ENCODE results near the gene KRTAP12-3.
"Not testable (repeated sequence)": the region's sequence is repeated elsewhere in the genome, so short reads cannot be mapped to it uniquely, and the experiment has no call there.

Gene KRTAP12-3

DNA sequence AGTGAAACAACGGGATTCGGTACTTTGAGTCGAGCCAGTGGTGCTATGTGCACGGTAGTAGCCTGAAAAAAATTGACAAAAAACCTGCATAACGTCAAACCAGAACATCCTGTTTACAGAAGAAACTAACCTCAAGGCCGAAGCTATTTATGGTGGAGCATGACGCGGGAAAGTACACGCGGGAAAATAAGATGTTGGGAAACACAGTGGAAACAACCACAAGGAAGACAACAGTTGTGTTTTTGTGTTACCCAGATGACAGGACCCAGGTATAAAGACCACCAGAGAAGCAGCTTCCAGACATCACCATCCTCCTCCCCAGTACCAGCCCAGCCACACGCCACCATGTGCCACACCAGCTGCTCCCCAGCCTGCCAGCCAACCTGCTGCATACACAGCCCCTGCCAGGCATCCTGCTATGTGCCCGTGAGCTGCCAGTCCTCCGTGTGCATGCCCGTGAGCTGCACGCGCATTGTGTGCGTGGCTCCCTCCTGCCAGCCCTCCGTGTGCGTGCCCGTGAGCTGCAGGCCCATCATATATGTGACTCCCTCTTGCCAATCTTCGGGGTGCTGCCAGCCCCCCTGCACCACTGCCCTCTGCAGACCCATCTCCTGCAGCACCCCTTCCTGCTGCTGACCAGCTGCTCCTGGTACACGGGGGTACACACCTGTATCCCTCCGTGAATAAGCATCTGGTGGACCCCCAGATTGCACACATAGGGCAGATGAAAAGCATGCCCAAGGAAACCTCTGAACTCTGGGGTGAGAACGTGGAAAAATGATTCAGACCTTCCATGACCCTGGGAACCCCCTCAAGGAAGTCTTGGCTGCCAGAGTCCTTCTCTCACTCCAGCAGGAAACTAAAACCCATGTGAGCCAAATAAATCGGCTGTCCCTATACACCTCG, at the start of gene KRTAP12-3:
KRTAP12-3 (plus strand) TSS at position 298 of the 906 bp plus-strand sequence; CDS start at position 346, 48 bp downstream.
- Histone ChIP-seq H3K36me3 (ENCODE audit: insufficient read depth, low read length) (no peaks in the 10 kb centered on the region), H3K27ac (ENCODE audit: low read depth, low read length) (no peak within 1 kb of the TSS), H3K4me3 (ENCODE audit: low read depth, low read length) (no peak within 1 kb of the TSS), H2AFZ (ENCODE audit: low read length, unreplicated experiment) (no peak within 1 kb of the TSS), H3K27me3 (ENCODE audit: insufficient read depth, low read length) (peaks cover 21% of the 10 kb centered on the region; the same call in 1 of the 2 replicates), H3K79me2 (ENCODE audit: control insufficient read depth, insufficient read depth, low read length, unreplicated experiment) (no peaks in the 10 kb centered on the region), H3K4me1 (ENCODE audit: control insufficient read depth, insufficient read depth, low read length, unreplicated experiment) (no peaks in the 10 kb centered on the region)

DNA sequence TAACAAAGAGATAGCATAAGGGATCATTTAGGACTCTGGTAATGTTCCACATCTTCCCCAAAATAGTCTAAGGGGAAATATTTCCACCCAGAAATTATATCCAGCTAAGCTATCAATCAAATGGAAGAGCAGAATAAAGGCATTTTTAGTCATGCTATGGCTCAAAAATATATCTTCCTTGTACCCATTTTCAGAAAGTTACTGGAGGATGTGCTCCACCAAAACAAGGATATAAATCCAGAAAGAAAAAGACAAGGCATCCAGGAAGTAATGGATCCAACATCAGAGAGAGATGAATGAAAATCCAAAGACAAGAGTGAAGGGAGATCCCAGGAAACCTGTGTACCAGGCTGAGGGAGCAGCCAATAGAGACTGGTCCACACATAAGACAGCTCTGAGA, 48.5 kb upstream of the KRTAP12-3 start:
- Histone ChIP-seq H3K27me3 (ENCODE audit: insufficient read depth, low read length) (peaks cover 24% of the 10 kb centered on the region), H3K4me3 (ENCODE audit: low read depth, low read length) (no peak overlapping the region), H3K27ac (ENCODE audit: low read depth, low read length) (no peak overlapping the region), H3K4me1 (ENCODE audit: control insufficient read depth, insufficient read depth, low read length, unreplicated experiment) (no peaks in the 10 kb centered on the region), H2AFZ (ENCODE audit: low read length, unreplicated experiment) (no peak overlapping the region), H3K79me2 (ENCODE audit: control insufficient read depth, insufficient read depth, low read length, unreplicated experiment) (no peaks in the 10 kb centered on the region), H3K36me3 (ENCODE audit: insufficient read depth, low read length) (no peaks in the 10 kb centered on the region)

DNA sequence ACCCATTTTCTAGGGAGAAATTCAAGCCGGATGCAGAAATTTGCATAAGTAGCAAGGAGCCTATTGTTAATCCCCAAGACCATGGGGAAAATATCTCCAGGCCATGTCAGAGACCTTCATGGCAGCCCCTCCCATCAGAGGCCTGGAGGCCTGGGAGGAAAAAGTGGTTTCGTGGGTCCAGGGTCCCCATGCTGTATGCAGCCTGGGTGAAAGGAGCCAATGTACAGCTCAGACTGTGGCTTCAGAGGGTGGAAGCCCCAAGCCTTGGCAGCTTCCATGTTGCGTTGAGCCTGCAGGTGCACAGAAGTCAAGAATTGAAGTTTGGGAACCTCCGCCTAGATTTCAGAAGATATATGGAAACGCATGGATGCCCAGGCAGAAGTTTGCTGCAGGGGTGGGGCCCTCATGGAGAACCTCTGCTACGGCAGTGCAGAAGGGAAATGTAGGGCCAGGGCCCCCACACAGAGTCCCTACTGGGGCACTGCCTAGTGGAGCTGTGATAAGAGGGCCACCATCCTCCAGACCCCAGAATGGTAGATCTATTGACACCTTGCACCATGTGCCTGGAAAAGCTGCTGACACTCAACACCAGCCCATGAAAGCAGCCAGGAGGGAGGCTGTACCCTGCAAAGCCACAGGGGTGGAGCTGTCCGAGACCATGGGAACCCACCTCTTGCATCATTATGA, 47.4 kb upstream of the KRTAP12-3 start:
- H3K4me3 ChIP-seq (ENCODE audit: low read depth, low read length); H3K36me3 ChIP-seq (ENCODE audit: insufficient read depth, low read length); H3K79me2 ChIP-seq (ENCODE audit: control insufficient read depth, insufficient read depth, low read length, unreplicated experiment); H3K4me1 ChIP-seq (ENCODE audit: control insufficient read depth, insufficient read depth, low read length, unreplicated experiment); H3K27ac ChIP-seq (ENCODE audit: low read depth, low read length); H2AFZ ChIP-seq (ENCODE audit: low read length, unreplicated experiment): not testable (repeated sequence)
- H3K27me3 ChIP-seq (ENCODE audit: insufficient read depth, low read length) = peaks cover 17% of the 10 kb centered on the region; the same call in 1 of the 2 replicates

GRCh38 chr21:44611551-44611950, 46.2 kb upstream of the KRTAP12-3 start:
- no peaks in the 10 kb centered on the region for H3K79me2 ChIP-seq (ENCODE audit: control insufficient read depth, insufficient read depth, low read length, unreplicated experiment)
- H3K27ac ChIP-seq (ENCODE audit: low read depth, low read length) = no peak overlapping the region
- peaks cover 13% of the 10 kb centered on the region; the same call in 1 of the 2 replicates for H3K27me3 ChIP-seq (ENCODE audit: insufficient read depth, low read length)
- H3K4me3 ChIP-seq (ENCODE audit: low read depth, low read length) = no peak overlapping the region
- no peak overlapping the region for H2AFZ ChIP-seq (ENCODE audit: low read length, unreplicated experiment)
- H3K36me3 ChIP-seq (ENCODE audit: insufficient read depth, low read length) = no peaks in the 10 kb centered on the region
- no peaks in the 10 kb centered on the region for H3K4me1 ChIP-seq (ENCODE audit: control insufficient read depth, insufficient read depth, low read length, unreplicated experiment)

- Histone ChIP-seq H3K79me2 (ENCODE audit: control insufficient read depth, insufficient read depth, low read length, unreplicated experiment) (no peaks in the 10 kb centered on the region), H3K27ac (ENCODE audit: low read depth, low read length) (no peak within 1 kb of the TSS), H3K27me3 (ENCODE audit: insufficient read depth, low read length) (peaks cover 11% of the 10 kb centered on the region; the same call in 1 of the 2 replicates), H3K36me3 (ENCODE audit: insufficient read depth, low read length) (no peaks in the 10 kb centered on the region), H2AFZ (ENCODE audit: low read length, unreplicated experiment) (no peak within 1 kb of the TSS), H3K4me1 (ENCODE audit: control insufficient read depth, insufficient read depth, low read length, unreplicated experiment) (no peaks in the 10 kb centered on the region), H3K4me3 (ENCODE audit: low read depth, low read length) (no peak within 1 kb of the TSS)
Measured at GRCh38 chr21:44612029-44612486, 45.7 kb upstream of the KRTAP12-3 start, which contains the start of gene KRTAP10-8. Gene KRTAP10-8, plus strand, starts transcription at chr21:44612079. Its CDS starts 22 bp downstream, at chr21:44612101.

DNA sequence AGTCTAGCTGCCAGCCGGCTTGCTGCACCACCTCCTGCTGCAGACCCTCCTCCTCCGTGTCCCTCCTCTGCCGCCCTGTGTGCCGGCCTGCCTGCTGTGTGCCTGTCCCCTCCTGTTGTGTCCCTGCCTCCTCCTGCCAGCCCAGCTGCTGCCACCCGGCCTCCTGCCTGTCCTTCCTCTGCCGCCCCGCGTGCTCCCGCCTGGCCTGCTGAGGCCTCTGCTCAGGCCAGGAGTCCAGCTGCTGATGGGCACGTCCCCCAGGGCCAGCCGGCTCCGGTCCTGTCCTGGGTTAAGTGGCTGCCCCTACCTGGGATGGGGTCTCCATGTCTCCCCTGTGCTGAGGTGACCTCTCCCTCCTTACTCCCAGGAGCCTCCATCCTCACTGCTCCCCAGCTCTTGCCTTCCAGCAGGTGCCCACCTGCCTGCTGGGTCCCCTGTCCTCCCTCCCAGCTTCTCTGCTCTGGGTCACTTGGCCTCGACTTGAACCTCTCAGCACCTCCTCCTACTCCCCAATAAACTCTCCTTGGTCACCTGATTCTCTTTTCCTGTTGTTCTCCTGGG, 45.0 kb upstream of the KRTAP12-3 start:
- H3K36me3 ChIP-seq (ENCODE audit: insufficient read depth, low read length) = no peaks in the 10 kb centered on the region
- H3K27me3 ChIP-seq (ENCODE audit: insufficient read depth, low read length) = peaks cover 11% of the 10 kb centered on the region; the same call in 1 of the 2 replicates
- H2AFZ ChIP-seq (ENCODE audit: low read length, unreplicated experiment) = no peak overlapping the region
- H3K4me1 ChIP-seq (ENCODE audit: control insufficient read depth, insufficient read depth, low read length, unreplicated experiment) = no peaks in the 10 kb centered on the region
- H3K4me3 ChIP-seq (ENCODE audit: low read depth, low read length) = no peak overlapping the region
- no peaks in the 10 kb centered on the region for H3K79me2 ChIP-seq (ENCODE audit: control insufficient read depth, insufficient read depth, low read length, unreplicated experiment)
- H3K27ac ChIP-seq (ENCODE audit: low read depth, low read length) = no peak overlapping the region

- Histone ChIP-seq H3K4me3 (ENCODE audit: low read depth, low read length) (no peak overlapping the region), H3K27ac (ENCODE audit: low read depth, low read length) (no peak overlapping the region), H3K27me3 (ENCODE audit: insufficient read depth, low read length) (peaks cover 11% of the 10 kb centered on the region; the same call in 1 of the 2 replicates), H3K4me1 (ENCODE audit: control insufficient read depth, insufficient read depth, low read length, unreplicated experiment) (no peaks in the 10 kb centered on the region), H3K36me3 (ENCODE audit: insufficient read depth, low read length) (no peaks in the 10 kb centered on the region), H2AFZ (ENCODE audit: low read length, unreplicated experiment) (no peak overlapping the region), H3K79me2 (ENCODE audit: control insufficient read depth, insufficient read depth, low read length, unreplicated experiment) (no peaks in the 10 kb centered on the region)
Measured at GRCh38 chr21:44613386-44614155, 44.2 kb upstream of the KRTAP12-3 start.

- peaks cover 12% of the 10 kb centered on the region; the same call in 1 of the 2 replicates for H3K27me3 ChIP-seq (ENCODE audit: insufficient read depth, low read length)
- H3K27ac ChIP-seq (ENCODE audit: low read depth, low read length) = no peak overlapping the region
- H3K4me1 ChIP-seq (ENCODE audit: control insufficient read depth, insufficient read depth, low read length, unreplicated experiment) = no peaks in the 10 kb centered on the region
- no peaks in the 10 kb centered on the region for H3K79me2 ChIP-seq (ENCODE audit: control insufficient read depth, insufficient read depth, low read length, unreplicated experiment)
- H3K4me3 ChIP-seq (ENCODE audit: low read depth, low read length) = no peak overlapping the region
- no peak overlapping the region for H2AFZ ChIP-seq (ENCODE audit: low read length, unreplicated experiment)
- no peaks in the 10 kb centered on the region for H3K36me3 ChIP-seq (ENCODE audit: insufficient read depth, low read length)
Measured at GRCh38 chr21:44614161-44614631, 43.5 kb upstream of the KRTAP12-3 start.

DNA sequence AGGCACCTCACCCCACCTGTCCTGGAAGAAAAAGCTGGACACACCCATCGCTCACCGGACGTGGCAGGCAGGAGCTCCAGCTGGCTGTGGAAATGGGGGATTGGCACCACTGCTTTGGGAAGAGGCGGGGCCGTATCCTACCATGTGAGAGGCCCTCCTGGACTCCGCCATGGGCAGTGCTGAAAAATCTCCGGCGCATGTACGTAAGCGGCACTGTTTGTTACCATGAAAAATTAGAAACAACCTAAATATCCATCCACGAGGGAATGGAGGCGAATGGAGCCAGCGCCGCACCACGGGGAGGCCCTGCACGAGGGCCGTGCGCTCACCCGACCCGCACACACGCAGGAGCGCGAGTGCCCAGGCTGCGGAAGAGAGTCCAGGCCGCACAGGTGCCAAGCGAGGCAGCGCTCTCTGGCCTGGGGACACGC, 42.8 kb upstream of the KRTAP12-3 start:
- Histone ChIP-seq H2AFZ (ENCODE audit: low read length, unreplicated experiment) (no peak overlapping the region), H3K27me3 (ENCODE audit: insufficient read depth, low read length) (peaks cover 14% of the 10 kb centered on the region; the same call in 1 of the 2 replicates), H3K36me3 (ENCODE audit: insufficient read depth, low read length) (no peaks in the 10 kb centered on the region), H3K4me1 (ENCODE audit: control insufficient read depth, insufficient read depth, low read length, unreplicated experiment) (no peaks in the 10 kb centered on the region), H3K4me3 (ENCODE audit: low read depth, low read length) (no peak overlapping the region), H3K27ac (ENCODE audit: low read depth, low read length) (no peak overlapping the region), H3K79me2 (ENCODE audit: control insufficient read depth, insufficient read depth, low read length, unreplicated experiment) (no peaks in the 10 kb centered on the region)

DNA sequence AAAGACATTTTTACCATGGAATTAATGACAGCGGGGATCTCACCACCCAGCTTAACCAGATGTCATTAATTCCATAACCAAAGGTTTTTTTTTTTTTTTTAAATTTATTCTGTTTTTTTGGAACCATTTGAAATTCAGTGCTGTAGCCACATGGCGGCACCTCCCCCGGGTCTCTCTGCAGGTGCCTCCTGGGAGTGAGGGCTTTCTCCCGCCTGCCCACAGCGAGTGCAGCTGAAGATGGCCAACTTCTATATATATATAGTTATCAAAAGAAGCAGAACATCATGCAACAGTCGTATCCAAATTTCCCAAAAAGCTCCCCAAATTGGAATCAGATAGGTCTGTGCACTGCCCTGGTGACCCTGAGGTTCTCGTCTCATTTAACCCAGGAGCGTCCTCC, 42.3 kb upstream of the KRTAP12-3 start:
- no peak overlapping the region for H3K4me3 ChIP-seq (ENCODE audit: low read depth, low read length)
- peaks cover 14% of the 10 kb centered on the region; the same call in 1 of the 2 replicates for H3K27me3 ChIP-seq (ENCODE audit: insufficient read depth, low read length)
- no peaks in the 10 kb centered on the region for H3K79me2 ChIP-seq (ENCODE audit: control insufficient read depth, insufficient read depth, low read length, unreplicated experiment)

More for the DNA sequence above, 42.3 kb upstream of the KRTAP12-3 start:
- Histone ChIP-seq H3K36me3 (ENCODE audit: insufficient read depth, low read length) (no peaks in the 10 kb centered on the region), H2AFZ (ENCODE audit: low read length, unreplicated experiment) (no peak overlapping the region), H3K27ac (ENCODE audit: low read depth, low read length) (no peak overlapping the region), H3K4me1 (ENCODE audit: control insufficient read depth, insufficient read depth, low read length, unreplicated experiment) (no peaks in the 10 kb centered on the region)
